GM21381 (cell line): ENCODE data around the gene IL1RAPL2.

ENCODE experiments used
- ATAC-seq: cut with Tn5 transposase; IDR thresholded peaks from one replicate; pipeline ENCODE4 v1.9.1; 2021; ENCODE audit warnings: mild to moderate bottlenecking, moderate library complexity; ENCODE audit not compliant: unreplicated experiment

Gene IL1RAPL2

GRCh38 chrX:105260291-105261043 lies 694.5 kb downstream of the IL1RAPL2 start:
- ATAC-seq: no peak

- no peak for ATAC-seq
These were observed 697.2 kb downstream of the IL1RAPL2 start for GRCh38 chrX:105263171-105263570.

- ATAC-seq: no peak
These were observed 697.8 kb downstream of the IL1RAPL2 start for GRCh38 chrX:105263801-105264200.

- no peak for ATAC-seq
These were observed 699.1 kb downstream of the IL1RAPL2 start for GRCh38 chrX:105265093-105265492.

- no peak for ATAC-seq
These were observed 700.5 kb downstream of the IL1RAPL2 start for GRCh38 chrX:105266456-105266855.

- no peak for ATAC-seq
These were observed 701.2 kb downstream of the IL1RAPL2 start for GRCh38 chrX:105267167-105267566.

GRCh38 chrX:105269386-105269785 lies 703.4 kb downstream of the IL1RAPL2 start:
- ATAC-seq: no peak

- ATAC-seq: no peak
These were observed 707.3 kb downstream of the IL1RAPL2 start for GRCh38 chrX:105273326-105273725.

GRCh38 chrX:105274091-105274490 lies 708.1 kb downstream of the IL1RAPL2 start:
- ATAC-seq: no peak

- no peak for ATAC-seq
These were observed 711.1 kb downstream of the IL1RAPL2 start for GRCh38 chrX:105277132-105277531.

GRCh38 chrX:105282077-105282476 lies 716.1 kb downstream of the IL1RAPL2 start:
- ATAC-seq: no peak

- no peak for ATAC-seq
These were observed 731.0 kb downstream of the IL1RAPL2 start for GRCh38 chrX:105297041-105297440.

GRCh38 chrX:105299286-105299685 lies 733.3 kb downstream of the IL1RAPL2 start:
- ATAC-seq: no peak

GRCh38 chrX:105302246-105302645 lies 736.2 kb downstream of the IL1RAPL2 start:
- ATAC-seq: no peak

GRCh38 chrX:105307762-105308161 lies 741.8 kb downstream of the IL1RAPL2 start:
- no peak for ATAC-seq

GRCh38 chrX:105313596-105313995 lies 747.6 kb downstream of the IL1RAPL2 start:
- ATAC-seq: no peak

- ATAC-seq: no peak
These were observed 748.5 kb downstream of the IL1RAPL2 start for GRCh38 chrX:105314458-105314857.

- ATAC-seq: no peak
These were observed 749.2 kb downstream of the IL1RAPL2 start for GRCh38 chrX:105315248-105315647.

GRCh38 chrX:105317117-105317516 lies 751.1 kb downstream of the IL1RAPL2 start:
- ATAC-seq: no peak

- no peak for ATAC-seq
These were observed 757.9 kb downstream of the IL1RAPL2 start for GRCh38 chrX:105323928-105324327.

GRCh38 chrX:105328773-105329172 lies 762.8 kb downstream of the IL1RAPL2 start:
- no peak for ATAC-seq

- ATAC-seq: no peak
These were observed 765.2 kb downstream of the IL1RAPL2 start for GRCh38 chrX:105331244-105331643.

GRCh38 chrX:105347373-105347772 lies 781.4 kb downstream of the IL1RAPL2 start:
- ATAC-seq: no peak
